Endothelial cell of umbilical vein (primary cell): Measurements from ENCODE around the gene NGF. TPM values are rescaled to one million over a fixed set of nuclear protein-coding genes. Genes with fewer than 3 reads are reported as not detected.

Experiments used
- BruUV-seq: library from RNA; stranded (reverse); fragments of 400-500 nt; replicated peaks from 2 replicates; lab custom pipeline; 2021; lab: Mats Ljungman, UMichigan
- CTCF ChIA-PET: fragments of 300-600, 350-600 bp; sonication (Branson Sonifier 250); formaldehyde crosslinking; loops from one replicate; lab custom pipeline; 2021; ENCODE audit warnings: antibody characterized with exemption, inconsistent platforms; lab: Charles Lee
- POLR2A ChIA-PET: fragments of 300-600, 350-600 bp; sonication (Branson Sonifier 250); formaldehyde crosslinking; loops from one replicate; lab custom pipeline; 2021; ENCODE audit warnings: antibody characterized with exemption, inconsistent platforms; lab: Charles Lee
- DNase-seq: peaks from one replicate; pipeline ENCODE4 v3.0.0-alpha.2; 2011; ENCODE audit warnings: low read depth, low spot score
- FAIRE-seq: peaks from 2 replicates; lab custom pipeline; 2011; peaks lifted over from hg19 to GRCh38; lab: Jason Lieb, UNC
- H2AFZ ChIP-seq: 2 replicates; pipeline ENCODE4 v1.6.0; 2012; ENCODE audit warnings: low read depth, low read length, control low read depth, inconsistent platforms
- H3K27ac ChIP-seq: 2 replicates; pipeline ENCODE4 v1.5.1; 2011; ENCODE audit warnings: low read depth, mild to moderate bottlenecking, control low read depth, low read length, moderate library complexity; ENCODE audit not compliant: insufficient read depth
- H3K27me3 ChIP-seq, 2 experiments: 2 replicates each; pipeline versions ENCODE4 v1.6.0 to v1.6.1; 2011; ENCODE audit warnings: low read length in 2 of 2, mixed read lengths in 1 of 2; ENCODE audit not compliant: control insufficient read depth in 2 of 2, insufficient read depth in 2 of 2
- H3K36me3 ChIP-seq, 2 experiments: 2 replicates in 1 of 2; 3 replicates in 1 of 2; pipeline ENCODE4 v1.5.1; 2011; ENCODE audit warnings: low read length in 2 of 2, mild to moderate bottlenecking in 1 of 2, moderate library complexity in 1 of 2; ENCODE audit not compliant: control insufficient read depth in 2 of 2, insufficient read depth in 2 of 2; ENCODE audit errors: extremely low read depth in 1 of 2
- H3K4me1 ChIP-seq: 3 replicates; pipeline ENCODE4 v1.5.1; 2011; ENCODE audit warnings: mild to moderate bottlenecking, low read length; ENCODE audit not compliant: control insufficient read depth, insufficient read depth; ENCODE audit errors: extremely low read depth
- H3K4me2 ChIP-seq: 2 replicates; pipeline ENCODE4 v1.6.1; 2011; ENCODE audit warnings: low read length, control low read depth, mixed read lengths; ENCODE audit not compliant: insufficient read depth
- H3K4me3 ChIP-seq, 3 experiments: fragments of 200-600 bp in 1 of 3; sonication (generic), shearing (Covaris generic) in 1 of 3; replicated peaks in 1 of 3; 2 replicates each; pipeline ENCODE4 v1.5.1; 2011 to 2016; ENCODE audit warnings: control low read depth in 3 of 3, low read length in 3 of 3, mild to moderate bottlenecking in 2 of 3, inconsistent platforms in 1 of 3, low read depth in 1 of 3, moderate library complexity in 1 of 3; ENCODE audit not compliant: insufficient read depth in 1 of 3
- H3K79me2 ChIP-seq: 2 replicates; pipeline ENCODE4 v1.6.0; 2012; ENCODE audit warnings: low read length, inconsistent platforms; ENCODE audit not compliant: control insufficient read depth, insufficient read depth
- H3K9ac ChIP-seq: replicated peaks from 2 replicates; pipeline ENCODE3; 2011; ENCODE audit warnings: low read length, control low read depth; ENCODE audit not compliant: insufficient read depth; ENCODE audit errors: extremely low read depth
- H3K9me1 ChIP-seq: replicated peaks from 3 replicates; pipeline ENCODE4 v1.6.0; 2011; ENCODE audit warnings: mild to moderate bottlenecking, low read length; ENCODE audit not compliant: control insufficient read depth, insufficient read depth; ENCODE audit errors: extremely low read depth
- H3K9me3 ChIP-seq: replicated peaks from 2 replicates; pipeline ENCODE4 v1.5.1; 2012; ENCODE audit warnings: low read length, inconsistent platforms; ENCODE audit not compliant: control insufficient read depth, insufficient read depth
- H4K20me1 ChIP-seq: replicated peaks from 2 replicates; pipeline ENCODE3; 2011; ENCODE audit warnings: mild to moderate bottlenecking, low read length; ENCODE audit not compliant: control insufficient read depth, insufficient read depth; ENCODE audit errors: extremely low read depth
- EZH2 ChIP-seq: IDR thresholded peaks from 2 replicates; pipeline ENCODE4 v1.6.1; 2012; ENCODE audit warnings: borderline replicate concordance, low read depth, mild to moderate bottlenecking, moderate library complexity, low read length, inconsistent platforms; ENCODE audit not compliant: severe bottlenecking
- FOS ChIP-seq: IDR thresholded peaks from 2 replicates; pipeline ENCODE4 v1.6.1; 2011; ENCODE audit warnings: mild to moderate bottlenecking, low read length, moderate library complexity, borderline replicate concordance; ENCODE audit not compliant: insufficient read depth
- JUN ChIP-seq: IDR thresholded peaks from 2 replicates; pipeline ENCODE4 v1.6.1; 2011; ENCODE audit warnings: borderline replicate concordance, low read depth; ENCODE audit not compliant: insufficient read length, insufficient read depth
- MAX ChIP-seq: IDR thresholded peaks from 2 replicates; pipeline ENCODE4 v1.6.1; 2011; ENCODE audit not compliant: insufficient read depth, insufficient read length
- MYC ChIP-seq: IDR thresholded peaks from one replicate; pipeline ENCODE4 v1.6.1; 2011; ENCODE audit warnings: mild to moderate bottlenecking, low read depth, low read length
- POLR2A ChIP-seq: IDR thresholded peaks from 2 replicates; pipeline ENCODE4 v1.6.1; 2012; ENCODE audit warnings: low read depth, mild to moderate bottlenecking, control low read depth, low read length
- POLR2AphosphoS5 ChIP-seq: IDR thresholded peaks from 2 replicates; pipeline ENCODE4 v1.6.1; 2012; ENCODE audit warnings: low read depth, mild to moderate bottlenecking, control low read depth, low read length, moderate library complexity; ENCODE audit not compliant: insufficient read depth
- dilution Hi-C: fragments of 300-500 bp; cut with MboI; formaldehyde crosslinking; loops from one replicate; pipeline ENCODE4 v1.15.0; 2019; ENCODE audit warnings: low sequenced_read_pairs; ENCODE audit not compliant: extremely low pct_ligation_motif_present
- intact Hi-C: fragments of 100-400 bp; cut with micrococcal nuclease; formaldehyde crosslinking; loops from one replicate; pipeline ENCODE4 v1.10.0; 2022
- polyA plus RNA-seq, 4 experiments: library from polyadenylated mRNA; depleted of rRNA in 3 of 4; stranded (reverse) in 3 of 4; unstranded in 1 of 4; fragments of >200 nt; gene quantifications; 2 replicates each; pipeline versions ENCODE4 v1.2.1 to v1.2.3, GENCODE V29; 2011 to 2012; ENCODE audit warnings: missing spikeins in 1 of 4
- total RNA-seq: library from RNA; stranded (reverse); gene quantifications from 2 replicates; pipeline ENCODE4 v1.2.3, GENCODE V29; 2021
- TF ChIP-seq, protein P1 (sequence below), 2 donors: IDR thresholded peaks; 1 replicate in 1 of 2; 2 replicates in 1 of 2; pipeline ENCODE4 v1.5.1; 2011; ENCODE audit warnings: low read length in 2 of 2, mild to moderate bottlenecking in 2 of 2, moderate library complexity in 2 of 2, control low read depth in 1 of 2, inconsistent platforms in 1 of 2, low read depth in 1 of 2; ENCODE audit not compliant: insufficient read depth in 1 of 2; ENCODE audit errors: extremely low read depth in 1 of 2

NGF gene
- total and polyA plus RNA-seq, 2 donors (not counting 3 experiments of a cell fraction or from before 2014, with no cell fraction given) = not detected

DNA sequence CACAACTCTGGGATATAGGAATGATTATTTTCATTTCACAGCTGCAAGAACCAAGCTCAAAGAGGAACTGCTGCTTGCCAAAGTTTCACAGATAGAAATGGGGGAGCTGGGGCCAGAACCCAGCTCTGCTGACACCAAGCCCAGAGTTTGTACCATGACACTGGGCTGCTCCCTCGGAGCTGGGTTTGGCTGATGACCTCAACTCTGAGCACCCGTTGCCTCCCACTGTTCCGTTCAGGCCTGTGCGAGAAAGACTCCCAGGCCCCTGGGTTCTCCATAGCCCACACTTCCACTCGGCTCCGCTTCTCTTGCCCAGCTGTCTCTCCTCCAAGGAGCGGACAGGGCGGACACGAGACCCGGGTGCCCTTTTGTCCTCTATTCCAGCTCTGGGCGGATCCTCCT is 55.2 kb downstream of the NGF start:
- POLR2A ChIA-PET = no interaction called here
- Histone ChIP-seq H3K9me1 (no peaks in the 10 kb centered on the region), H3K36me3 (no peaks in the 10 kb centered on the region), H3K9me3 (no peaks in the 10 kb centered on the region), H3K27me3 (no peaks in the 10 kb centered on the region), H4K20me1 (no peaks in the 10 kb centered on the region), H2AFZ (no peak overlapping the region), H3K4me3 (no peak overlapping the region), H3K27ac (no peak overlapping the region), H3K9ac (no peak overlapping the region), H3K4me1 (no peaks in the 10 kb centered on the region), H3K79me2 (no peaks in the 10 kb centered on the region), H3K4me2 (no peak overlapping the region)
- no TSS peak for BruUV-seq
- intact Hi-C loops = no loop called here
- TF ChIP-seq POLR2A (no peak), JUN (no peak), EZH2 (no peak), POLR2AphosphoS5 (no peak)
- CTCF ChIA-PET = no interaction called here
- dilution Hi-C loops = no loop called here
- DNase-seq (no peak), FAIRE-seq (no peak)

GRCh38 chr1:115281143-115281542 is 56.9 kb downstream of the NGF start:
- TF ChIP-seq MAX = no peak
- TF ChIP-seq, protein P1, sequence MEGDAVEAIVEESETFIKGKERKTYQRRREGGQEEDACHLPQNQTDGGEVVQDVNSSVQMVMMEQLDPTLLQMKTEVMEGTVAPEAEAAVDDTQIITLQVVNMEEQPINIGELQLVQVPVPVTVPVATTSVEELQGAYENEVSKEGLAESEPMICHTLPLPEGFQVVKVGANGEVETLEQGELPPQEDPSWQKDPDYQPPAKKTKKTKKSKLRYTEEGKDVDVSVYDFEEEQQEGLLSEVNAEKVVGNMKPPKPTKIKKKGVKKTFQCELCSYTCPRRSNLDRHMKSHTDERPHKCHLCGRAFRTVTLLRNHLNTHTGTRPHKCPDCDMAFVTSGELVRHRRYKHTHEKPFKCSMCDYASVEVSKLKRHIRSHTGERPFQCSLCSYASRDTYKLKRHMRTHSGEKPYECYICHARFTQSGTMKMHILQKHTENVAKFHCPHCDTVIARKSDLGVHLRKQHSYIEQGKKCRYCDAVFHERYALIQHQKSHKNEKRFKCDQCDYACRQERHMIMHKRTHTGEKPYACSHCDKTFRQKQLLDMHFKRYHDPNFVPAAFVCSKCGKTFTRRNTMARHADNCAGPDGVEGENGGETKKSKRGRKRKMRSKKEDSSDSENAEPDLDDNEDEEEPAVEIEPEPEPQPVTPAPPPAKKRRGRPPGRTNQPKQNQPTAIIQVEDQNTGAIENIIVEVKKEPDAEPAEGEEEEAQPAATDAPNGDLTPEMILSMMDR (IDR thresholded peaks at IDR 0.05; ENCODE audit: extremely low read depth in 1 of 2, insufficient read depth in 1 of 2, low read depth in 1 of 2, low read length in 2 of 2) = no peak
- TF ChIP-seq POLR2AphosphoS5 = no peak
- no peak for TF ChIP-seq FOS
- TF ChIP-seq MYC = no peak
- Histone ChIP-seq H4K20me1 (no peaks in the 10 kb centered on the region), H3K27ac (no peak overlapping the region), H3K9ac (no peak overlapping the region), H3K4me2 (no peak overlapping the region), H2AFZ (no peak overlapping the region), H3K36me3 (no peaks in the 10 kb centered on the region), H3K4me1 (no peaks in the 10 kb centered on the region), H3K27me3 (no peaks in the 10 kb centered on the region), H3K4me3 (no peak overlapping the region), H3K79me2 (no peaks in the 10 kb centered on the region), H3K9me1 (no peaks in the 10 kb centered on the region), H3K9me3 (no peaks in the 10 kb centered on the region)
- DNase-seq = no peak
- intact Hi-C loops (no loop called here), dilution Hi-C loops (no loop called here)
- POLR2A ChIA-PET = no interaction called here
- no peak for FAIRE-seq
- no TSS peak for BruUV-seq
- CTCF ChIA-PET = no interaction called here
